Endothelial cell (in vitro differentiated cells): ENCODE data around the gene FBXO31. TPM values are rescaled to one million over a fixed set of nuclear protein-coding genes. Genes with fewer than 3 reads are reported as not detected.

Experiments
- DNase-seq: peaks from one replicate; pipeline ENCODE4 v3.0.0; 2021; ENCODE audit warnings: low spot score
- H3K27ac Mint-ChIP-seq: one replicate; pipeline ENCODE4 v1.8.0; 2021; ENCODE audit warnings: mixed read lengths, inconsistent platforms; ENCODE audit not compliant: unreplicated experiment
- H3K27me3 Mint-ChIP-seq: one replicate; pipeline ENCODE4 v1.8.0; 2021; ENCODE audit warnings: mild to moderate bottlenecking, moderate library complexity, mixed read lengths, inconsistent platforms; ENCODE audit not compliant: unreplicated experiment
- H3K36me3 Mint-ChIP-seq: one replicate; pipeline ENCODE4 v1.8.0; 2021; ENCODE audit warnings: mild to moderate bottlenecking, low read depth, mixed read lengths, inconsistent platforms; ENCODE audit not compliant: unreplicated experiment
- H3K4me1 Mint-ChIP-seq: one replicate; pipeline ENCODE4 v1.8.0; 2021; ENCODE audit warnings: mild to moderate bottlenecking, mixed read lengths, inconsistent platforms; ENCODE audit not compliant: unreplicated experiment
- H3K4me3 Mint-ChIP-seq: one replicate; pipeline ENCODE4 v1.8.0; 2021; ENCODE audit warnings: mild to moderate bottlenecking, mixed read lengths, inconsistent platforms; ENCODE audit not compliant: unreplicated experiment
- H3K9me3 Mint-ChIP-seq: one replicate; pipeline ENCODE4 v1.8.0; 2021; ENCODE audit warnings: mixed read lengths, inconsistent platforms; ENCODE audit not compliant: unreplicated experiment
- CTCF ChIP-seq: fragments of 200-600 bp; sonication (generic); IDR thresholded peaks from one replicate; pipeline ENCODE4 v1.5.0; 2021; ENCODE audit warnings: antibody characterized with exemption; ENCODE audit not compliant: unreplicated experiment
- total RNA-seq: library from RNA; stranded (reverse); fragmentation: NEBNext Ultra II Directional; extraction: Animal tissue kit (Norgen Biotek cat#: 25700); gene quantifications from one replicate; pipeline ENCODE4 v1.2.1, GENCODE V29; 2021; ENCODE audit not compliant: unreplicated experiment

The FBXO31 gene
- total RNA-seq, 1 donor from 2014 or later: 13.5 TPM

- H3K9me3 Mint-ChIP-seq: no peaks in the 10 kb centered on the region
- peaks cover 6% of the 10 kb centered on the region for H3K27me3 Mint-ChIP-seq
- peaks cover 39% of the 10 kb centered on the region for H3K36me3 Mint-ChIP-seq
- TF ChIP-seq CTCF: no peak
- H3K27ac Mint-ChIP-seq: no peak overlapping the region
- H3K4me1 Mint-ChIP-seq: no peaks in the 10 kb centered on the region
- H3K4me3 Mint-ChIP-seq: no peak overlapping the region
- no peak for DNase-seq
Observed at GRCh38 chr16:87425941-87426340, 42.4 kb upstream of the FBXO31 start.

- no peak for DNase-seq
- peaks cover 6% of the 10 kb centered on the region for H3K27me3 Mint-ChIP-seq
- H3K4me3 Mint-ChIP-seq: peak overlapping the region; percentile 28
- no peak overlapping the region for H3K27ac Mint-ChIP-seq
- H3K36me3 Mint-ChIP-seq: peaks cover 47% of the 10 kb centered on the region
- no peaks in the 10 kb centered on the region for H3K4me1 Mint-ChIP-seq
- no peak for TF ChIP-seq CTCF
- no peaks in the 10 kb centered on the region for H3K9me3 Mint-ChIP-seq
Observed at GRCh38 chr16:87424266-87424665, 40.7 kb upstream of the FBXO31 start.

GRCh38 chr16:87423429-87423828 lies 39.9 kb upstream of the FBXO31 start:
- no peaks in the 10 kb centered on the region for H3K4me1 Mint-ChIP-seq
- H3K9me3 Mint-ChIP-seq: no peaks in the 10 kb centered on the region
- peaks cover 47% of the 10 kb centered on the region for H3K36me3 Mint-ChIP-seq
- H3K4me3 Mint-ChIP-seq: no peak overlapping the region
- H3K27me3 Mint-ChIP-seq: peaks cover 5% of the 10 kb centered on the region
- H3K27ac Mint-ChIP-seq: no peak overlapping the region
- TF ChIP-seq CTCF: no peak
- no peak for DNase-seq

- H3K4me3 Mint-ChIP-seq: peak overlapping the region; percentile 43
- H3K27me3 Mint-ChIP-seq: peaks cover 5% of the 10 kb centered on the region
- H3K4me1 Mint-ChIP-seq: no peaks in the 10 kb centered on the region
- peaks cover 47% of the 10 kb centered on the region for H3K36me3 Mint-ChIP-seq
- TF ChIP-seq CTCF: no peak
- no peaks in the 10 kb centered on the region for H3K9me3 Mint-ChIP-seq
- no peak overlapping the region for H3K27ac Mint-ChIP-seq
- DNase-seq: no peak
Observed at GRCh38 chr16:87422106-87422505, 38.5 kb upstream of the FBXO31 start.

- peak overlapping the region; percentile 43 for H3K4me3 Mint-ChIP-seq
- H3K36me3 Mint-ChIP-seq: peaks cover 42% of the 10 kb centered on the region
- H3K9me3 Mint-ChIP-seq: no peaks in the 10 kb centered on the region
- peaks cover 5% of the 10 kb centered on the region for H3K27me3 Mint-ChIP-seq
- no peak for DNase-seq
- H3K27ac Mint-ChIP-seq: no peak overlapping the region
- TF ChIP-seq CTCF: no peak
- no peaks in the 10 kb centered on the region for H3K4me1 Mint-ChIP-seq
Observed at GRCh38 chr16:87421003-87421912, 37.7 kb upstream of the FBXO31 start.
